Esophagus muscularis mucosa (tissue), 4 donors: Measurements from ENCODE around the gene HOXD9. TPM values are rescaled to one million over a fixed set of nuclear protein-coding genes. Genes with fewer than 3 reads are reported as not detected.

Source experiments
- DNase-seq: peaks from one replicate; pipeline ENCODE4 v3.0.0-alpha.2; 2017; ENCODE audit errors: extremely low spot score
- H3K27ac ChIP-seq, 4 donors: fragments of 200-600 bp; sonication (generic); replicated peaks in 1 of 4; 1 replicate in 3 of 4; 2 replicates in 1 of 4; pipeline ENCODE4 v1.5.1; 2016 to 2019; ENCODE audit warnings: mild to moderate bottlenecking in 1 of 4
- H3K27me3 ChIP-seq, 4 donors: fragments of 200-600 bp; sonication (generic); one replicate each; pipeline versions ENCODE4 v1.5.1 to v1.6.0; 2016 to 2019
- H3K36me3 ChIP-seq, 4 donors: fragments of 200-600 bp; sonication (generic); one replicate each; pipeline ENCODE4 v1.5.1; 2016 to 2019
- H3K4me1 ChIP-seq, 4 donors: fragments of 200-600 bp; sonication (generic); one replicate each; pipeline ENCODE4 v1.5.1; 2016 to 2019
- H3K4me3 ChIP-seq, 4 donors: fragments of 200-600 bp; sonication (generic); 1 replicate in 2 of 4; 2 replicates in 2 of 4; pipeline ENCODE4 v1.5.1; 2016 to 2019; ENCODE audit warnings: mild to moderate bottlenecking in 4 of 4, moderate library complexity in 1 of 4
- H3K9me3 ChIP-seq, 4 donors: fragments of 200-600 bp; sonication (generic); 1 replicate in 3 of 4; 2 replicates in 1 of 4; pipeline ENCODE4 v1.5.1; 2016 to 2019
- EP300 ChIP-seq: sonication (generic); formaldehyde crosslinking; IDR thresholded peaks from one replicate; pipeline ENCODE4 v1.6.1; 2017; ENCODE audit warnings: antibody characterized with exemption
- POLR2A ChIP-seq: fragments of 450-650 bp; IDR thresholded peaks from one replicate; pipeline ENCODE4 v1.6.1; 2017; ENCODE audit warnings: antibody characterized with exemption, moderate library complexity, mild to moderate bottlenecking, low read depth
- POLR2AphosphoS5 ChIP-seq, 2 donors: sonication (generic); formaldehyde crosslinking; IDR thresholded peaks; one replicate each; pipeline ENCODE4 v1.6.1; 2017; ENCODE audit warnings: antibody characterized with exemption in 2 of 2
- WGBS: methylation state at CpG from one replicate; pipeline ENCODE4 v1.1.5; 2018; 5-methylcytosine and 5-hydroxymethylcytosine counted together
- intact Hi-C: fragments of 100-400 bp; cut with DNase I; formaldehyde crosslinking; loops from one replicate; pipeline ENCODE4 v1.15.1; 2023
- total RNA-seq, 4 donors: library from RNA; depleted of rRNA; stranded (reverse); fragments of >200 nt; gene quantifications; one replicate each; pipeline versions ENCODE4 v1.1.0 to v1.2.1, GENCODE V29; 2016
- TF ChIP-seq, protein P1 (sequence below), 3 experiments: fragments of 200-600 bp in 2 of 3; fragments of 450-650 bp in 1 of 3; sonication (generic) in 2 of 3; IDR thresholded peaks; one replicate each; pipeline ENCODE4 v1.5.1; 2017 to 2019; ENCODE audit warnings: antibody characterized with exemption in 3 of 3, mild to moderate bottlenecking in 2 of 3, moderate library complexity in 1 of 3

Gene HOXD9
- total RNA-seq, 4 donors from 2014 or later, result 0.83 to 2.2 (median 0.99) TPM

GRCh38 chr2:176101216-176101830, 21.2 kb upstream of the HOXD9 start:
- 19% methylated on average over 2 of the region's 2 CpGs for WGBS
- Histone ChIP-seq H3K4me1 (peaks cover 21 to 68% (median 60%) of the 10 kb centered on the region in 4 donors), H3K4me3 (no peak overlapping the region), H3K27ac (no peak overlapping the region), H3K36me3 (no peaks in the 10 kb centered on the region), H3K27me3 (peaks cover 6 to 100% (median 94%) of the 10 kb centered on the region in 4 donors), H3K9me3 (no peaks in the 10 kb centered on the region)
- intact Hi-C loops, result no loop called here
- DNase-seq, result no peak
- TF ChIP-seq EP300 (no peak), POLR2A (no peak), POLR2AphosphoS5 (IDR thresholded peaks at IDR 0.05) (no peak)
- TF ChIP-seq, protein P1, sequence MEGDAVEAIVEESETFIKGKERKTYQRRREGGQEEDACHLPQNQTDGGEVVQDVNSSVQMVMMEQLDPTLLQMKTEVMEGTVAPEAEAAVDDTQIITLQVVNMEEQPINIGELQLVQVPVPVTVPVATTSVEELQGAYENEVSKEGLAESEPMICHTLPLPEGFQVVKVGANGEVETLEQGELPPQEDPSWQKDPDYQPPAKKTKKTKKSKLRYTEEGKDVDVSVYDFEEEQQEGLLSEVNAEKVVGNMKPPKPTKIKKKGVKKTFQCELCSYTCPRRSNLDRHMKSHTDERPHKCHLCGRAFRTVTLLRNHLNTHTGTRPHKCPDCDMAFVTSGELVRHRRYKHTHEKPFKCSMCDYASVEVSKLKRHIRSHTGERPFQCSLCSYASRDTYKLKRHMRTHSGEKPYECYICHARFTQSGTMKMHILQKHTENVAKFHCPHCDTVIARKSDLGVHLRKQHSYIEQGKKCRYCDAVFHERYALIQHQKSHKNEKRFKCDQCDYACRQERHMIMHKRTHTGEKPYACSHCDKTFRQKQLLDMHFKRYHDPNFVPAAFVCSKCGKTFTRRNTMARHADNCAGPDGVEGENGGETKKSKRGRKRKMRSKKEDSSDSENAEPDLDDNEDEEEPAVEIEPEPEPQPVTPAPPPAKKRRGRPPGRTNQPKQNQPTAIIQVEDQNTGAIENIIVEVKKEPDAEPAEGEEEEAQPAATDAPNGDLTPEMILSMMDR (IDR thresholded peaks at IDR 0.05), result no peak

- Histone ChIP-seq H3K27ac (no peak overlapping the region), H3K4me1 (peaks cover 23 to 68% (median 60%) of the 10 kb centered on the region in 4 donors), H3K4me3 (no peak overlapping the region), H3K9me3 (no peaks in the 10 kb centered on the region), H3K36me3 (no peaks in the 10 kb centered on the region), H3K27me3 (peaks cover 8 to 100% (median 94%) of the 10 kb centered on the region in 4 donors)
- 43% methylated on average over 5 of the region's 5 CpGs for WGBS
- intact Hi-C loops, result no loop called here
- no peak for DNase-seq
- TF ChIP-seq, protein P1 (IDR thresholded peaks at IDR 0.05), result no peak
- TF ChIP-seq POLR2A (no peak), EP300 (no peak), POLR2AphosphoS5 (IDR thresholded peaks at IDR 0.05) (no peak)
Observed at GRCh38 chr2:176101842-176102241, 20.7 kb upstream of the HOXD9 start.

- H3K27ac ChIP-seq, result no peak overlapping the region
- no peaks in the 10 kb centered on the region for H3K36me3 ChIP-seq
- H3K4me1 ChIP-seq, result peaks cover 22 to 68% (median 60%) of the 10 kb centered on the region in 4 donors
- 27% methylated on average over 7 of the region's 7 CpGs for WGBS
- no peak for DNase-seq
- H3K4me3 ChIP-seq, result no peak overlapping the region
- H3K9me3 ChIP-seq, result no peaks in the 10 kb centered on the region
- intact Hi-C loops, result no loop called here
- peaks cover 12 to 100% (median 93%) of the 10 kb centered on the region in 4 donors for H3K27me3 ChIP-seq
- TF ChIP-seq EP300 (no peak), POLR2AphosphoS5 (IDR thresholded peaks at IDR 0.05) (no peak), POLR2A (no peak)
- TF ChIP-seq, protein P1 (IDR thresholded peaks at IDR 0.05), result no peak
Observed at GRCh38 chr2:176102309-176102866, 20.1 kb upstream of the HOXD9 start.

GRCh38 chr2:176103194-176103593, 19.3 kb upstream of the HOXD9 start:
- Histone ChIP-seq H3K4me1 (peaks cover 20 to 66% (median 58%) of the 10 kb centered on the region in 4 donors), H3K4me3 (no peak overlapping the region), H3K27me3 (peaks cover 12 to 99% (median 91%) of the 10 kb centered on the region in 4 donors), H3K36me3 (no peaks in the 10 kb centered on the region), H3K27ac (no peak overlapping the region), H3K9me3 (no peaks in the 10 kb centered on the region)
- DNase-seq, result no peak
- 26% methylated on average over 7 of the region's 7 CpGs for WGBS
- intact Hi-C loops, result no loop called here
- TF ChIP-seq EP300 (no peak), POLR2A (no peak), POLR2AphosphoS5 (IDR thresholded peaks at IDR 0.05) (no peak)
- TF ChIP-seq, protein P1 (IDR thresholded peaks at IDR 0.05), result no peak
